SU-DHL-6 (cell line): ENCODE data around the gene OR6Y1.

ENCODE experiments used
- H2AFZ ChIP-seq: fragments of 200-600 bp; sonication (generic); 2 replicates; pipeline ENCODE4 v1.6.1; 2014; ENCODE audit warnings: low read depth, mild to moderate bottlenecking, moderate library complexity, mixed read lengths, antibody characterized with exemption, low read length; ENCODE audit not compliant: severe bottlenecking
- H3F3A ChIP-seq: fragments of 200-600 bp; shearing (Covaris generic); 2 replicates; pipeline ENCODE4 v1.6.0; 2016; ENCODE audit warnings: antibody characterized with exemption, mild to moderate bottlenecking; ENCODE audit not compliant: insufficient read depth
- H3K27ac ChIP-seq: fragments of 200-600 bp; sonication (generic); 2 replicates; pipeline ENCODE4 v1.5.1; 2016; ENCODE audit warnings: low read depth, mild to moderate bottlenecking, low read length, moderate library complexity, mixed read lengths
- H3K27me3 ChIP-seq: fragments of 200-600 bp; sonication (generic), shearing (Covaris generic); 2 replicates; pipeline ENCODE4 v1.6.0; 2014; ENCODE audit warnings: mild to moderate bottlenecking, low read length
- H3K36me3 ChIP-seq: fragments of 200-600 bp; sonication (generic); 2 replicates; pipeline ENCODE4 v1.6.1; 2014; ENCODE audit warnings: mild to moderate bottlenecking, low read length, mixed read lengths
- H3K4me2 ChIP-seq: fragments of 300-600, 200-600 bp; shearing (Covaris generic), sonication (generic); 2 replicates; pipeline ENCODE4 v1.6.0; 2014; ENCODE audit warnings: low read length, low read depth, mild to moderate bottlenecking; ENCODE audit not compliant: poor library complexity, severe bottlenecking
- H3K4me3 ChIP-seq: fragments of 200-600 bp; sonication (generic); 2 replicates; pipeline ENCODE4 v1.5.1; 2014; ENCODE audit warnings: antibody characterized with exemption, low read length, mild to moderate bottlenecking, mixed read lengths; ENCODE audit not compliant: insufficient read depth, poor library complexity, severe bottlenecking
- H3K79me2 ChIP-seq: fragments of 200-600 bp; sonication (generic); 2 replicates; pipeline ENCODE4 v1.6.1; 2014; ENCODE audit warnings: mild to moderate bottlenecking, low read length, moderate library complexity; ENCODE audit not compliant: insufficient read depth
- H3K9ac ChIP-seq: fragments of 200-600 bp; sonication (generic); 2 replicates; pipeline ENCODE4 v1.7.0; 2014; ENCODE audit warnings: mild to moderate bottlenecking, low read length
- H3K9me2 ChIP-seq: fragments of 200-600 bp; sonication (generic); replicated peaks from 2 replicates; pipeline ENCODE4 v1.6.1; 2014; ENCODE audit warnings: low read length; ENCODE audit not compliant: insufficient read depth
- H3K9me3 ChIP-seq: fragments of 200-600 bp; sonication (generic); 2 replicates; pipeline ENCODE4 v1.6.1; 2014; ENCODE audit warnings: low read length, mixed read lengths; ENCODE audit not compliant: insufficient read depth
- H4K20me1 ChIP-seq: fragments of 200-600 bp; sonication (generic); 2 replicates; pipeline ENCODE4 v1.6.1; 2014; ENCODE audit warnings: low read depth, mild to moderate bottlenecking, antibody characterized with exemption, low read length, moderate library complexity, mixed read lengths
- EZH2phosphoT487 ChIP-seq: fragments of 200-600 bp; sonication (generic), shearing (Covaris generic); conservative IDR thresholded peaks from 2 replicates; pipeline ENCODE4 v1.6.1; 2018; ENCODE audit warnings: mild to moderate bottlenecking, antibody characterized with exemption, low read length, moderate library complexity, mixed read lengths
- TF ChIP-seq, protein P1 (sequence below): fragments of 200-600 bp; sonication (generic); IDR thresholded peaks from one replicate; pipeline ENCODE4 v1.5.1; 2017; ENCODE audit warnings: antibody characterized with exemption, mild to moderate bottlenecking, low read length, moderate library complexity; ENCODE audit not compliant: insufficient read depth, poor library complexity, severe bottlenecking

OR6Y1 gene

DNA sequence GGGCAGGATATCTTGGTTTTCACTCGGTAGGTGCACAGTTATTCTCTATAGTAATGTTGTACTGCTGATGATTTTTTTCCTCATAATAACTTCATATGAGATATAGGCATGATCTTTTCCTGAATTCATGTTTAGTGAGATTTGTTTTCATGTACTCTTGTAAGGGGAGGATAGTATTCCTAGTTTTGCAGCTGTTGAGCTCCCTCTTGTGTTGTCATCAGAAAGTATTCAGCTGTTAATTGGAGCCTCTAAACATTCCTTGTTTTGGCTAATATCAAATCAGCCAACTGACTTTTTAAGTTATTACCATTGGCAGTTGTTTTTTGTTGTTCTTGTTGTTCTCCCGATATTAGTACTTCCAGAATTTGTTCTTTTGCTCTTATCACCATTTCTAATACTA, 57.8 kb downstream of the OR6Y1 start:
- no peak overlapping the region for H3K9ac ChIP-seq

GRCh38 chr1:158494796-158495195, 59.4 kb downstream of the OR6Y1 start:
- H3K9ac ChIP-seq = no peak overlapping the region

More for the DNA sequence above, 57.8 kb downstream of the OR6Y1 start:
- H3K9me2 ChIP-seq = no peaks in the 10 kb centered on the region
- H2AFZ ChIP-seq = no peak overlapping the region
- no peaks in the 10 kb centered on the region for H3K79me2 ChIP-seq
- no peaks in the 10 kb centered on the region for H3K9me3 ChIP-seq
- H3K4me3 ChIP-seq = no peak overlapping the region
- H3K27ac ChIP-seq = no peak overlapping the region
- TF ChIP-seq, protein P1, sequence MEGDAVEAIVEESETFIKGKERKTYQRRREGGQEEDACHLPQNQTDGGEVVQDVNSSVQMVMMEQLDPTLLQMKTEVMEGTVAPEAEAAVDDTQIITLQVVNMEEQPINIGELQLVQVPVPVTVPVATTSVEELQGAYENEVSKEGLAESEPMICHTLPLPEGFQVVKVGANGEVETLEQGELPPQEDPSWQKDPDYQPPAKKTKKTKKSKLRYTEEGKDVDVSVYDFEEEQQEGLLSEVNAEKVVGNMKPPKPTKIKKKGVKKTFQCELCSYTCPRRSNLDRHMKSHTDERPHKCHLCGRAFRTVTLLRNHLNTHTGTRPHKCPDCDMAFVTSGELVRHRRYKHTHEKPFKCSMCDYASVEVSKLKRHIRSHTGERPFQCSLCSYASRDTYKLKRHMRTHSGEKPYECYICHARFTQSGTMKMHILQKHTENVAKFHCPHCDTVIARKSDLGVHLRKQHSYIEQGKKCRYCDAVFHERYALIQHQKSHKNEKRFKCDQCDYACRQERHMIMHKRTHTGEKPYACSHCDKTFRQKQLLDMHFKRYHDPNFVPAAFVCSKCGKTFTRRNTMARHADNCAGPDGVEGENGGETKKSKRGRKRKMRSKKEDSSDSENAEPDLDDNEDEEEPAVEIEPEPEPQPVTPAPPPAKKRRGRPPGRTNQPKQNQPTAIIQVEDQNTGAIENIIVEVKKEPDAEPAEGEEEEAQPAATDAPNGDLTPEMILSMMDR = no peak
- H3K27me3 ChIP-seq = no peaks in the 10 kb centered on the region; the same call in 1 of the 2 replicates
- H4K20me1 ChIP-seq = no peaks in the 10 kb centered on the region
- H3K4me2 ChIP-seq = no peak overlapping the region
- H3F3A ChIP-seq = no peaks in the 10 kb centered on the region
- H3K36me3 ChIP-seq = no peaks in the 10 kb centered on the region

More at GRCh38 chr1:158494796-158495195, 59.4 kb downstream of the OR6Y1 start:
- Histone ChIP-seq H3K27me3 (no peaks in the 10 kb centered on the region; the same call in 1 of the 2 replicates), H3K9me2 (no peaks in the 10 kb centered on the region), H3K27ac (no peak overlapping the region), H3K79me2 (no peaks in the 10 kb centered on the region), H2AFZ (no peak overlapping the region), H3K36me3 (no peaks in the 10 kb centered on the region), H3K4me3 (no peak overlapping the region), H4K20me1 (no peaks in the 10 kb centered on the region), H3K4me2 (no peak overlapping the region), H3F3A (no peaks in the 10 kb centered on the region), H3K9me3 (no peaks in the 10 kb centered on the region)
- TF ChIP-seq EZH2phosphoT487 = no peak
- TF ChIP-seq, protein P1 = no peak
